GM19397 (cell line): ENCODE results near the gene LGALS16.
"Not testable (repeated sequence)": the region's sequence is repeated elsewhere in the genome, so short reads cannot be mapped to it uniquely, and the experiment has no call there.

ENCODE experiments used
- ATAC-seq: cut with Tn5 transposase; IDR thresholded peaks from one replicate; pipeline ENCODE4 v1.9.1; 2021; ENCODE audit warnings: mild to moderate bottlenecking, moderate library complexity; ENCODE audit not compliant: unreplicated experiment

LGALS16 gene

GRCh38 chr19:39655613-39656012 is at the start of gene LGALS16:
LGALS16 (plus strand) TSS chr19:39655913; CDS start chr19:39655962, 49 bp downstream.
- ATAC-seq: no peak

- ATAC-seq: no peak
These were observed 48.7 kb upstream of the LGALS16 start for GRCh38 chr19:39607021-39607420.

- no peak for ATAC-seq
These were observed 48.2 kb upstream of the LGALS16 start for GRCh38 chr19:39607561-39607960.

- no peak for ATAC-seq
These were observed 42.1 kb upstream of the LGALS16 start for GRCh38 chr19:39613597-39613996.

- ATAC-seq: no peak
These were observed 38.0 kb upstream of the LGALS16 start for GRCh38 chr19:39617745-39618144.

GRCh38 chr19:39623946-39624345 is 31.8 kb upstream of the LGALS16 start:
- no peak for ATAC-seq

GRCh38 chr19:39627631-39628030 is 28.1 kb upstream of the LGALS16 start:
- not testable (repeated sequence) for ATAC-seq

- no peak for ATAC-seq
These were observed 24.5 kb upstream of the LGALS16 start for GRCh38 chr19:39631178-39631577.

GRCh38 chr19:39631626-39632025 is 24.1 kb upstream of the LGALS16 start:
- no peak for ATAC-seq

- ATAC-seq: no peak
These were observed 17.8 kb upstream of the LGALS16 start for GRCh38 chr19:39637891-39638290.

- no peak for ATAC-seq
These were observed 13.9 kb upstream of the LGALS16 start for GRCh38 chr19:39641773-39642172.

GRCh38 chr19:39643591-39643990 is 12.1 kb upstream of the LGALS16 start:
- no peak for ATAC-seq

- ATAC-seq: no peak
These were observed 9.8 kb upstream of the LGALS16 start for GRCh38 chr19:39645800-39646411.

- no peak for ATAC-seq
These were observed 7.8 kb upstream of the LGALS16 start for GRCh38 chr19:39647918-39648317.

GRCh38 chr19:39659791-39660190 is 4.1 kb downstream of the LGALS16 start:
- ATAC-seq: no peak

GRCh38 chr19:39660661-39661060 is 4.9 kb downstream of the LGALS16 start:
- no peak for ATAC-seq

- ATAC-seq: no peak
These were observed 5.9 kb downstream of the LGALS16 start for GRCh38 chr19:39661565-39661964.

GRCh38 chr19:39669860-39670259 is 14.1 kb downstream of the LGALS16 start:
- ATAC-seq: not testable (repeated sequence)

GRCh38 chr19:39670998-39671397 is 15.3 kb downstream of the LGALS16 start:
- ATAC-seq: no peak

GRCh38 chr19:39671739-39672363 is 16.1 kb downstream of the LGALS16 start:
- no peak for ATAC-seq

- no peak for ATAC-seq
These were observed 16.8 kb downstream of the LGALS16 start for GRCh38 chr19:39672473-39672872.

- not testable (repeated sequence) for ATAC-seq
These were observed 18.1 kb downstream of the LGALS16 start for GRCh38 chr19:39673862-39674261.

GRCh38 chr19:39676004-39676403 is 20.3 kb downstream of the LGALS16 start:
- ATAC-seq: no peak
